ENCODE measurements around the gene GOLGA1.
A peak's percentile ranks its signal among the peaks of the same experiment; 100 is the strongest.

GOLGA1 gene

DNA sequence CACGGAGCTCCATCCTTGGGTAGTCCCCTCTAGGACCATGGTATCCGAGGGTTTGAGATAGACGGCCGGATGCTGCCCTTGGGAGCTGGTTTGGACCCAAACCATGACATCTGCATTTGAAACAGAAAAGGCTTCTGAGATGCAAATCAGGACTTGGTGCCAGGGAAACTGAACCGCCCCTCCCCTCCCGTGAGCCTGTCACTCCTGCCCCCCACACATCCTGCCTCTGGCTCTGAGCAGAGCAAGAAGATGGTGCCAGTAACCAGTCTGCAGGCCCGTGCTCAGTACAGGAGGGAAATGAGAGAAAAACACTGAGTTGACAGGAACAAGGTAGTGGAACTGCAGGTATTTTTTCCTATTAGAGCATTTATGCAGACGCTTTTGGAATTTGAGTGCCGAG is 60.4 kb downstream of the GOLGA1 start:
- DNase-seq: no peak

DNA sequence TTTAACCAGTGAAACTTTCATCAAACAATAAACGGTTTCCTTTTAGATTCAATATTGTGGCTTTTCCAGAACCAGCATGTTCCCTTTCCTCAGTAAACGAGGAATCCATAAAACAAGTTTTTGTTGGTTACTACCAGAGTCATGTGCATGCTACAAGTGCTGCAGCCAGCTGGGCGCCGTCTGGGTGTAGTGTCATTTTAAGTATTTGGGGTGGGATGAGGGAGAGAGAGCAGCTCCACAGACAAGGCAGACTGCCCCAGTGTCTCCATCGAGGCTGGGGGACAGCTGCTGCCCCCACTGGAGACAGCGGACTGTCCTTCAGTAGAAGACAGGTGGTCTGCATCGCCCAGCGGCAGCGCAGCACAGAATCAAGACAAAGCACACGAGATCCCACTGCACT is 61.7 kb downstream of the GOLGA1 start:
- DNase-seq: no peak

DNA sequence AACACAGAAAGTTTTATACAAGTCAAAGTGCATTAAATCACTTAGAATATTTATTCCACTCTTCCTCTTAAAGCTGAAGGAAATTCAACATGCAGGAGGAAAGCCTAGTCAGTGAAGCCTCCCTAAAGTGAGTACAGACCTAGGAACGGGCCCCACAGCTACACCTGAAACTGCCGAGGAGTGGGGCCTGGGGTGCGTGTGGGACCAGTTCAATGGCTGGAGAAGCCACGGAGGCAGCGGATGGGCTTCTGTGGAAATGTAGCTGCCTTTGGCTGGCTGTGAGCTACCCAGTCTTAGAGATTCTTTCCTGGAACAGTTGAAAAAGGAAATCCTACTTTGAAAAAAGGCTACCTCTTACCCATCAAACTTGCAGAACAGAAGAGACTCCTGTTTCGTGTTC is 62.4 kb downstream of the GOLGA1 start:
- DNase-seq: no peak

DNA sequence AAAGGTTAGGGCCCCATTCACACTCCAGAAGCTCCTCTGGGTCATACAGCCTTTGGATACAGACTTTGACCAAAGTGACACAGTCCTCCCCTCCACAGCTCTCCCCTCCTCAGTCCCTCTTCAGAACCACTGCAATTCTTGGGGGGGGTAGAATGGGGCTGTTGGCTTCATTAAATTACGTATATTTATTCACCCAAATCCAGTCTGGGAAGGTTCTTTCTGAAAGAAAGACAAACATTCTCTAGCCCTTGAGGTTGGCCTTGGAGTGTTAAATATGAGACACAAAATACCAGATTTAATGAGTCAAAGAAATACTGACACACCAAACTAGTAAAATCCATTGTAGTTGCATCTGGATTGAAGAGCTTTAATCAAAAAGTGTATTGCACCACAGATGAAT is 62.9 kb downstream of the GOLGA1 start:
- no peak for DNase-seq

DNA sequence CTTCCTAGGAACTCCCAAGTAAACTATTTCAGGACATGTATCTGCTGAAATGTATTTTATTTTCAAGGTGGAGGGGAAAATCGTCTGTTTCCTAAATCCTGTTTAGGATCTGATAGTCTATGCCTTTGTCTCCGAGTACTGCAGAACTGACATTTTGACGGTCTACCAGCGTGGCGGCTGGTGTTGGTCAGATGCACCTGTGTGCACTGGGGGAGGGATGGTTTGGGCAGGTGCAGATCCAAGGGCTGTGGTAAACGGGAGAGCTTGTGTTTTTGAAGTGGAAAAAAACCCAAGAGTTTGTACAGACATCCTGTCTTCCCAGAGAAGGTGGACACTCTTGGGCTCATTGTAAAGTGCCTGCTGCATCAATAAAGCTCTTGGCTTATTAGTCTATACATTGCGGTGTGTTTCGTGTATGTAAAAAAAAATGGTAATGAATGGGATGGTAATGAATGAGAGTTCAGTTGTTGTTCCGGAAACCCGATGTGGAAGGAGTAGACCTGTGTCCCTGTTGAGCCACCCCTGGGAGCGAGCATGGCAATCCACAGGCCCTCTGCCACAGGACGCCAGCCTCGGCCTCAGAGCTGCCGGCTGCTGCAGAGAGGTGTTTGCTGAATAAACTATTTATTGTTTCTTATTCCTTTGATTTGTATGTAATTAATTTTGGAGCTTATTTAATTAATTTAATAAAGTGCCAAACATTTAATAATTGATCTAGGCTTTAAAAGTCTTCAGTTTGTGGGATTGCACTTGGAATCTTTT is 63.7 kb downstream of the GOLGA1 start:
- no peak for DNase-seq

- no peak for DNase-seq
Measured at GRCh38 chr9:124875501-124875900, 65.4 kb downstream of the GOLGA1 start.

DNA sequence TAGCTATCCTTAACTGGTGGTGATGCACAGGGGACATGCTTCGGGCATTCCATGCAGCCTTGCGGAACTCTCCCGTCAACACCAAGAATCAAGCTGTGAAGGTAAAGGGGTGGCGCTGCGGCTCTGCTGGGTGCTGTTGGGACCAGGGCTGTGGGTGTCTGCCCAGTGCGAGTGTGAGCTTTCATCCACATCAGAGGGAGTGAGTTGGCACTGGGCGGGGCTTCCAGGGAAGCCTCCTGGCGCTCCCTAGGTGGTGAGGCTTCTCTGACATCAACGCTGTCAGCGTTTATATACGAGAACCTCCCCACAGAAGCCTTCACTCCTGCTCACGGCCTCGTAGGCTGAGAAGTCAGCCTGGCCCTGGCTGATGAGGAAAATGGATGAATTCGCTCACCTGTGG is 67.2 kb downstream of the GOLGA1 start:
- DNase-seq: no peak

DNA sequence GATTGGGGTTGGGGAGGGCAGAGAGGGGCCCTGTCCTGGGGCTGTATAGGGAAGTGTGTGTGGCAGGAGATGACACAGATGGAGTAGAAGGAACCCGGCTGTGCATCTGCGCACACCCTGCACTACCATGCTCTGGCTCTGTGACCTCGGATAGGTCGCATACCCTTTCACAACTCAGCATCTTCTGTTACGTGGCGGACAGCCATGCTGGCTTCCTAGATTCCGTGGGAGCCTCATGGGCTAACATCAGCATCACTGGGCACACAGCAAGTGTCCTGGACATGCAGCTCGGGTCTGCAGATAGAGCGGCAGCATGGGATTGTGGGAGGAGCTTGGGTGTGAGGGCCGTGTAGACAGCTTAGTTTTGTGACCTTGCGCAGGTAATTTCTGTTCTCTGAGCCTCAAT is 69.7 kb downstream of the GOLGA1 start:
- DNase-seq: no peak

DNA sequence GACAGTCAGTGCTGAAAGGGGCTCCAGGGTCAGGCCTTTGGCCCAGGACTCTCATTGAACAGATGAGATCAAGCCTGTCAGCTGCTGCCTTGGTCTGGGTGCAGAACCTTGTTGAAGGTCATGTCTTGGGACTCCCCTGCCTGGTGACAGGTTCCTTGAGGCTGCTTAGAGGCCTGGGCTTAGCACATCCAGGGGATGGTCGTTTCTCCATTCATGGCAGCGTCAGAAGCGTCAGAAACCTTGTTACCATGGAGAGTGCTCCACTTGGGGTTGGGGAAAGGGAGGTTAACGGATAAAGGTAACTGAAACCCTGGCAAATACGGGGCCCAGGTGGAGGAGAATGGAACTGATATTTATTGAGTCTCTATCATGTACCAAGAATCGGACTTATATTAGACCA is 70.2 kb downstream of the GOLGA1 start:
- DNase-seq: no peak

GRCh38 chr9:124869986-124870560 is 70.8 kb downstream of the GOLGA1 start:
- DNase-seq: peak; percentile 95

- DNase-seq: no peak
Measured at GRCh38 chr9:124869466-124869985, 71.4 kb downstream of the GOLGA1 start.

GRCh38 chr9:124868511-124869465 is 72.1 kb downstream of the GOLGA1 start:
- peak; percentile 96 for DNase-seq

- DNase-seq: no peak
Measured at GRCh38 chr9:124863371-124863871, 77.5 kb downstream of the GOLGA1 start.

DNA sequence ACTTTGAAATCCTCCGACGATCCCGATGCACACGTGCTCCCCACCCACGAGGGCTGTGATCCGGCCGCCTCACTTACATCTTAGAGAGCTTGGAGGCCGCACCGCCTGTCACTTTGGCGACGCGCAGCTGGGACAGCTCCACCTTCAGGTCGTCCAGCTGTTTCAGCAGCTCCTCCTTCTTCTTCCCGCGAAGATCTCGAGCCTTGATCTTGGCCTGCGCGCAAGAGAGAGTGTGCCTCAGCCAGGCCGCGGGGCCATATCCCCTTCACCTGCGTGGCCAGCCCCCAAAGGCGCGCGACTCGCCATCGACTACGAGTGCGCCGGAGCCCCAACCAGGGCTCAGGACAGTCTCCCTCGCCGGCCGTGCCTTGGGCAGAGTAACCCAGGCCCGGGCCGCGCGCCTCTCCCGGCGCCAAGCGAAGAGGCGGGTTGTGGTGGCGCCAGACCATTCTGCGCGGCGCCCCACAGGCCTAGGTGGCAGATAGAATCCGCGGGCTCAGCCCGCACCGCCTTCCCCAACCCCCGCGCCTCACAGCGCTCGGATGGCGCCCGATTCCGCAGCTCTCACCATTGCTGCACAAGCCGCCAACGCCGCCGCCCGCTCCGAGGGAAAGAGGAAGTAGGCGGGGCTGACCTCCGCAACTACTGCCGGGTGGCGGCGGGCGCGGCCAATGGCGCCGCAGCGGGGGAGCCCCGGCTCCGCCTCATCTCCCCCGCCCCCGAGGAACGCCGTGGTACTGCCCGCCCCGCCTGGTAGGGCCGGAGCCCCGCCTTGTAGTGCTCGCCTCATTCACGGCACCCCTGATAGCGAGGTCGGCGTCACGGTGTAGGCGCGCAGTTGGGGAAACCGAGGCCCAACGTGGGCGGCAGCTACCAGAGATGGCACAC is 79.3 kb downstream of the GOLGA1 start, which contains the start of the genes ARPC5L and RPL35:
Gene ARPC5L (plus strand): TSS at position 789 of the 888 bp plus-strand sequence. CDS start 7,161 bp downstream, outside the sequence.
Gene RPL35 (minus strand): TSS at position 616 of the 888 bp plus-strand sequence. CDS start 45 bp downstream, at position 571.
- DNase-seq: peak; percentile 97

- no peak for DNase-seq
Measured at GRCh38 chr9:124860582-124861341, 80.1 kb downstream of the GOLGA1 start.

DNA sequence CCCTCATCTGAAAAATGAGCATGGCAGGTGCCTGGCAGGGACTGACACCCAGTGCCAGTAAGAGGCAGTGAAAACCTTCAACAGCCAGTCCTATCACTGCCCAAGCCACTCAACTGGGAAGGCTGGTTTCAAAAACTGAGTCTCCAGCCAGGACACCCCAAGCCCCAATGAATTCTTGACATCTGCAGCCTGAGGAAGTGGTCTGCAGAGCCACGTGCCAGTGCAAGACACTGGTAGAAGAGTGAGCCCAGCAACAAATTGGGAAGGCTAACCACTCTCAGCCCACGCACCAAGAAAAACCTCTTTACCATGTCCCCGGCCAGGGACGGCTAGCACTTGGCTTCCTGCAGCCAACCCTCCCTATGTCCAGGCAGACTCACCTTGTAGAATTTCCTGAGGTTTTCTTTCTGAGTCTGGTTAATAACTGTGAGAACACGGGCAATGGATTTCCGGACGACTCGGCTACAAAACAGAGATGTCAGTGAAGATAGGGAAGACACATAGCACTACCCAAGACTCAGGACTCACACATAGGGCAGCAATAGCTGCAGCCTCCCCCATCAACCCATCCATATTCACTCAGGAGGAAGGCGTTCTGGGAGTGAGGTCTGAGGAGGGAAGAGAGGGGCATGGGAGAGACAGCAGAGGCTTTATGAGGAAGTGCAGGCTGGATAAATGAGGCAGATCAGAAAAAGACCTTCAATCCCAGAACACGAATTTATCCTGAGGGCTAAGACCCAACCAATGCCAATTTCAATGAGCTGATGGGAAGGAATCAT is 80.9 kb downstream of the GOLGA1 start:
- no peak for DNase-seq

DNA sequence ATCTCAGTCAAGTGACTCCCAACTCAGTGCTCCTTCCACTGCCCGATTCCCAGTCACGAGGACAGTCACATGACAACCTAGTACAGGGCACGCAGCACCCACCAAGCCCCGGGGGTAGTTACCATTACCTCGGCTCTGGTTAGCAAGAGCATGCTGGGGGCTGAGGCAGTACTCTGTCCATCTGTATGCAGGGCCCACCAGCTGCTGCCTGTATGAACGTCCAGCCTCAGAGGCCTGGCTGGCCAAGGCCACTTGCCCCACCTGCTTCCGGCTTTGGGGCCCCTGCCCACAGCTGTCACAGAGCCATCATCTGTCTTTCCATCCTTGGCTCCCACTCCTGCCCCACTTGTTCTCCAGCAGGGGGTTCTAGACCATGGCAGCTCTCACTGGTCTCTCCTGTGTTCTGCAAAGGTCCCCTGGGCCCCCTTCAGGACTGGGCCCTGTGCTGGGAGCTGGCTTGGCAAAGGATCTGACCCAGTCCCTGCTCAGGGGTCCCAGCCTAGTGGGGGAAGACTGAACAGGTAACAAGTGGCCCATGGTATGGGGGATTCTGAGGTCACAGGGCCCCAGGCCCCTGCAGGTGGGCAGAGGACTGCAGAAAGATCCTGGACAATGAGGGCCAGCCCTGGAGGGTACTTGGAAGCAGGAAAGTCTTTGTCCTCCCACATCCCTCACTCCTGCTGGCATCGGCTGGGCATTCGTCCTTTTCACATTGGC is 82.4 kb downstream of the GOLGA1 start:
- no peak for DNase-seq

DNA sequence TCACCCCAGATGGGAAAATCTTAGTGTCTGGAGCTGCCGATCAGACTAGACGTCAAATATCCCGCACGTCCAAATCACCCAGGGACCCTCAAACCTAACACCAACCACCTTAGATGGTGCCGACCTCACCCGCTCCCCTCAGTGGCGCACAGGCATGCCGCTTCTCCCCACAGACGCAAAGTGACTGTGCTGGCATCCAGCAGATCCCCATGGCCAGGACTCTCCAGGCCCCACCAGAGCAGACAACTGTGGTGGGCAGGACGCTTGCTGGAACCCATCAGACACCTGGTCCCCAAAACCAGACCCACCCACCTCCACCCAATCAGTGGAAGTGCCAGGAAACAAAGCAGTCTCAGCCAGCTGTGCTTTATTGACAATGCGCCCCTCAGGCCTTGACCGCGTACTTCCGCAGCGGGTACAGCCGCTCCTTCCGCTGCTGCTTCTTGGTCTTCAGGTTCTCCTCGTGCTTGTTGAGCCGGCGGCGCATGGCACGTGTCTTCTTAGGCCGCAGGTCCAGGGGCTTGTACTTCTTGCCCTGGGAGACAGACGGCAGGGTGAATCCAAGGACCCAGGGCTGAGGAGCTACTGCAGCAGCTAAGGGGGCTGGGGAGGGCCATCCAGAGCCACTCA is 83.2 kb downstream of the GOLGA1 start:
- DNase-seq: no peak

Data from activated CD8-positive, alpha-beta memory T cell treated with anti-CD3 and anti-CD28 coated beads for 24 hours (primary cell).